ENCODE data around the gene NR5A1. TPM values are rescaled to one million over a fixed set of nuclear protein-coding genes. Genes with fewer than 3 reads are reported as not detected.

The NR5A1 gene
- total and polyA plus RNA-seq, 2 experiments from 2014 or later = 0.21 TPM; not detected in 1

DNA sequence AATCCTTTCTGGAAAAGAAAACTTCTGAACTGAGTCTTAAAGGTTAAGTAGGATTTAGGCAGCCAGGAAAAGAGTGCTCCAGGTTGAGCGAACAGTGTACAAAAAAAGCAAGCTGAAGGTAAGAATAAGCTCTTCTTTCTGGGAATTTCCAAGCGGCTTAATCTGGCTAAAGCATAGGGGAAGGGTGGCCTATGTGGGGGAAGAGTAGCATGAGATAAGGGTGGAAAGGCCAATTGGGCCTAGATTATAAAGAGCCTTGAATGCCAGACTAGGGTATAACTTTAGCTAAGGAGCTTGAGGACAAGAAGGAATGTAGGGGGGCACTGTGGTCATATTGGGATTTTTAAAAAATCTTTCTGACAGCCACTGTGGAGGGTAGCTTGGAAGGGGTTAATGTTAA lies 37.3 kb upstream of the NR5A1 start:
- no peak overlapping the region for H3K4me3 Mint-ChIP-seq
- peaks cover 3% of the 10 kb centered on the region for H3K27me3 Mint-ChIP-seq (ENCODE audit: insufficient read depth, low read depth, poor library complexity)
- H3K9me3 Mint-ChIP-seq = no peaks in the 10 kb centered on the region
- Histone ChIP-seq H3K36me3 (ENCODE audit: insufficient read depth) (no peaks in the 10 kb centered on the region), H3F3A (replicated peaks; ENCODE audit: low read depth) (no peaks in the 10 kb centered on the region), H3K27me3 (ENCODE audit: insufficient read depth) (no peaks in the 10 kb centered on the region), H3K4me3 (no peak overlapping the region), H3K4me2 (no peak overlapping the region), H2AFZ (no peak overlapping the region), H3K4me1 (ENCODE audit: insufficient read depth) (peaks cover 14% of the 10 kb centered on the region; the same call in 1 of the 2 replicates), H3K27ac (ENCODE audit: low read depth) (no peak overlapping the region), H3K79me2 (replicated peaks; ENCODE audit: insufficient read depth) (no peaks in the 10 kb centered on the region), H3K9me2 (ENCODE audit: insufficient read depth) (no peaks in the 10 kb centered on the region), H4K20me1 (replicated peaks; ENCODE audit: insufficient read depth) (0 out of 2 replicates have a peak, but pooled peaks cover 3% of the 10 kb centered on the region)
- peaks cover 26% of the 10 kb centered on the region for H3K4me1 Mint-ChIP-seq
- ATAC-seq (no peak), DNase-seq (ENCODE audit: low spot score) (no peak)
- TF ChIP-seq, protein P1, sequence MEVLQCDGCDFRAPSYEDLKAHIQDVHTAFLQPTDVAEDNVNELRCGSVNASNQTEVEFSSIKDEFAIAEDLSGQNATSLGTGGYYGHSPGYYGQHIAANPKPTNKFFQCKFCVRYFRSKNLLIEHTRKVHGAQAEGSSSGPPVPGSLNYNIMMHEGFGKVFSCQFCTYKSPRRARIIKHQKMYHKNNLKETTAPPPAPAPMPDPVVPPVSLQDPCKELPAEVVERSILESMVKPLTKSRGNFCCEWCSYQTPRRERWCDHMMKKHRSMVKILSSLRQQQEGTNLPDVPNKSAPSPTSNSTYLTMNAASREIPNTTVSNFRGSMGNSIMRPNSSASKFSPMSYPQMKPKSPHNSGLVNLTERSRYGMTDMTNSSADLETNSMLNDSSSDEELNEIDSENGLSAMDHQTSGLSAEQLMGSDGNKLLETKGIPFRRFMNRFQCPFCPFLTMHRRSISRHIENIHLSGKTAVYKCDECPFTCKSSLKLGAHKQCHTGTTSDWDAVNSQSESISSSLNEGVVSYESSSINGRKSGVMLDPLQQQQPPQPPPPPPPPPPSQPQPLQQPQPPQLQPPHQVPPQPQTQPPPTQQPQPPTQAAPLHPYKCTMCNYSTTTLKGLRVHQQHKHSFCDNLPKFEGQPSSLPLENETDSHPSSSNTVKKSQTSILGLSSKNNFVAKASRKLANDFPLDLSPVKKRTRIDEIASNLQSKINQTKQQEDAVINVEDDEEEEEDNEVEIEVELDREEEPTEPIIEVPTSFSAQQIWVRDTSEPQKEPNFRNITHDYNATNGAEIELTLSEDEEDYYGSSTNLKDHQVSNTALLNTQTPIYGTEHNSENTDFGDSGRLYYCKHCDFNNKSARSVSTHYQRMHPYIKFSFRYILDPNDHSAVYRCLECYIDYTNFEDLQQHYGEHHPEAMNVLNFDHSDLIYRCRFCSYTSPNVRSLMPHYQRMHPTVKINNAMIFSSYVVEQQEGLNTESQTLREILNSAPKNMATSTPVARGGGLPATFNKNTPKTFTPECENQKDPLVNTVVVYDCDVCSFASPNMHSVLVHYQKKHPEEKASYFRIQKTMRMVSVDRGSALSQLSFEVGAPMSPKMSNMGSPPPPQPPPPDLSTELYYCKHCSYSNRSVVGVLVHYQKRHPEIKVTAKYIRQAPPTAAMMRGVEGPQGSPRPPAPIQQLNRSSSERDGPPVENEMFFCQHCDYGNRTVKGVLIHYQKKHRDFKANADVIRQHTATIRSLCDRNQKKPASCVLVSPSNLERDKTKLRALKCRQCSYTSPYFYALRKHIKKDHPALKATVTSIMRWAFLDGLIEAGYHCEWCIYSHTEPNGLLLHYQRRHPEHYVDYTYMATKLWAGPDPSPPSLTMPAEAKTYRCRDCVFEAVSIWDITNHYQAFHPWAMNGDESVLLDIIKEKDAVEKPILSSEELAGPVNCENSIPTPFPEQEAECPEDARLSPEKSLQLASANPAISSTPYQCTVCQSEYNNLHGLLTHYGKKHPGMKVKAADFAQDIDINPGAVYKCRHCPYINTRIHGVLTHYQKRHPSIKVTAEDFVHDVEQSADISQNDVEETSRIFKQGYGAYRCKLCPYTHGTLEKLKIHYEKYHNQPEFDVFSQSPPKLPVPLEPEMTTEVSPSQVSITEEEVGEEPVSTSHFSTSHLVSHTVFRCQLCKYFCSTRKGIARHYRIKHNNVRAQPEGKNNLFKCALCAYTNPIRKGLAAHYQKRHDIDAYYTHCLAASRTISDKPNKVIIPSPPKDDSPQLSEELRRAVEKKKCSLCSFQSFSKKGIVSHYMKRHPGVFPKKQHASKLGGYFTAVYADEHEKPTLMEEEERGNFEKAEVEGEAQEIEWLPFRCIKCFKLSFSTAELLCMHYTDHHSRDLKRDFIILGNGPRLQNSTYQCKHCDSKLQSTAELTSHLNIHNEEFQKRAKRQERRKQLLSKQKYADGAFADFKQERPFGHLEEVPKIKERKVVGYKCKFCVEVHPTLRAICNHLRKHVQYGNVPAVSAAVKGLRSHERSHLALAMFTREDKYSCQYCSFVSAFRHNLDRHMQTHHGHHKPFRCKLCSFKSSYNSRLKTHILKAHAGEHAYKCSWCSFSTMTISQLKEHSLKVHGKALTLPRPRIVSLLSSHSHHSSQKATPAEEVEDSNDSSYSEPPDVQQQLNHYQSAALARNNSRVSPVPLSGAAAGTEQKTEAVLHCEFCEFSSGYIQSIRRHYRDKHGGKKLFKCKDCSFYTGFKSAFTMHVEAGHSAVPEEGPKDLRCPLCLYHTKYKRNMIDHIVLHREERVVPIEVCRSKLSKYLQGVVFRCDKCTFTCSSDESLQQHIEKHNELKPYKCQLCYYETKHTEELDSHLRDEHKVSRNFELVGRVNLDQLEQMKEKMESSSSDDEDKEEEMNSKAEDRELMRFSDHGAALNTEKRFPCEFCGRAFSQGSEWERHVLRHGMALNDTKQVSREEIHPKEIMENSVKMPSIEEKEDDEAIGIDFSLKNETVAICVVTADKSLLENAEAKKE (CRISPR knock-in tag; IDR thresholded peaks at IDR 0.05) = no peak
- TF ChIP-seq, protein P2, sequence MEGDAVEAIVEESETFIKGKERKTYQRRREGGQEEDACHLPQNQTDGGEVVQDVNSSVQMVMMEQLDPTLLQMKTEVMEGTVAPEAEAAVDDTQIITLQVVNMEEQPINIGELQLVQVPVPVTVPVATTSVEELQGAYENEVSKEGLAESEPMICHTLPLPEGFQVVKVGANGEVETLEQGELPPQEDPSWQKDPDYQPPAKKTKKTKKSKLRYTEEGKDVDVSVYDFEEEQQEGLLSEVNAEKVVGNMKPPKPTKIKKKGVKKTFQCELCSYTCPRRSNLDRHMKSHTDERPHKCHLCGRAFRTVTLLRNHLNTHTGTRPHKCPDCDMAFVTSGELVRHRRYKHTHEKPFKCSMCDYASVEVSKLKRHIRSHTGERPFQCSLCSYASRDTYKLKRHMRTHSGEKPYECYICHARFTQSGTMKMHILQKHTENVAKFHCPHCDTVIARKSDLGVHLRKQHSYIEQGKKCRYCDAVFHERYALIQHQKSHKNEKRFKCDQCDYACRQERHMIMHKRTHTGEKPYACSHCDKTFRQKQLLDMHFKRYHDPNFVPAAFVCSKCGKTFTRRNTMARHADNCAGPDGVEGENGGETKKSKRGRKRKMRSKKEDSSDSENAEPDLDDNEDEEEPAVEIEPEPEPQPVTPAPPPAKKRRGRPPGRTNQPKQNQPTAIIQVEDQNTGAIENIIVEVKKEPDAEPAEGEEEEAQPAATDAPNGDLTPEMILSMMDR (conservative IDR thresholded peaks at IDR 0.05; ENCODE audit: low read depth in 2 of 2) = no peak
- 0 out of 2 replicates have a peak overlapping the region, but pooled peaks have one; percentile 6 for H3K27ac Mint-ChIP-seq
- peaks cover 38% of the 10 kb centered on the region for H3K36me3 Mint-ChIP-seq (ENCODE audit: low read depth)

DNA sequence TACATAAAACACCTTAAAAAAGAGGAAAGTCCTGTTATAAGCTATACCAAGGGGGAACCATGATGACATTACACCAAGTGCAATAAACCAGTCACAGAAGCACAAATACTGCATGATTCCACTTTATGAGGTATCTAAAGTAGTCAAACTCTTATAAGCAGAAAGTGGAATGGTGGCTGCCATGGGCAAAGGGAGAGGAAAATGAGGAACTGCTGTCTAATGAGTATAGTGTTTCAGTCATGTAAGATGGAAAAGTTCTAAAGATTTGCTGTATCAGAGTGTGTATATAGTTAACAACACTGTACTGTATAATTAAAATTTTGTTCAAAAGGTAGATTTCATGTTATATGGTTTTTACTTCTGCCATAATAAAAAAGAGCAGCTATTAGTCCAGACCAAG lies 34.6 kb upstream of the NR5A1 start:
- Histone ChIP-seq H3K27me3 (ENCODE audit: insufficient read depth) (no peaks in the 10 kb centered on the region), H2AFZ (no peak overlapping the region), H3K79me2 (replicated peaks; ENCODE audit: insufficient read depth) (no peaks in the 10 kb centered on the region), H4K20me1 (replicated peaks; ENCODE audit: insufficient read depth) (no peaks in the 10 kb centered on the region), H3K27ac (ENCODE audit: low read depth) (no peak overlapping the region), H3K9me2 (ENCODE audit: insufficient read depth) (no peaks in the 10 kb centered on the region), H3K36me3 (ENCODE audit: insufficient read depth) (no peaks in the 10 kb centered on the region), H3F3A (replicated peaks; ENCODE audit: low read depth) (peaks cover 5% of the 10 kb centered on the region), H3K4me1 (ENCODE audit: insufficient read depth) (peaks cover 14% of the 10 kb centered on the region; the same call in 1 of the 2 replicates), H3K4me2 (no peak overlapping the region), H3K4me3 (no peak overlapping the region)
- peaks cover 5% of the 10 kb centered on the region for H3K27me3 Mint-ChIP-seq (ENCODE audit: insufficient read depth, low read depth, poor library complexity)
- H3K9me3 Mint-ChIP-seq = no peaks in the 10 kb centered on the region
- H3K4me1 Mint-ChIP-seq = peaks cover 16% of the 10 kb centered on the region
- H3K36me3 Mint-ChIP-seq (ENCODE audit: low read depth) = peaks cover 46% of the 10 kb centered on the region
- no peak for DNase-seq (ENCODE audit: low spot score)
- H3K27ac Mint-ChIP-seq = no peak overlapping the region
- no peak overlapping the region for H3K4me3 Mint-ChIP-seq
- ATAC-seq = no peak
- TF ChIP-seq ZNF331 (CRISPR knock-in tag; IDR thresholded peaks at IDR 0.05; ENCODE audit: low read depth) (no peak), STAT1 (IDR thresholded peaks at IDR 0.05; ENCODE audit: unreplicated experiment) (no peak), POLR2AphosphoS5 (IDR thresholded peaks at IDR 0.05; ENCODE audit: low read depth) (no peak), NANOG (IDR thresholded peaks at IDR 0.05; ENCODE audit: borderline replicate concordance) (no peak), CREB1 (CRISPR knock-in tag; IDR thresholded peaks at IDR 0.05; ENCODE audit: low read depth) (no peak)
- TF ChIP-seq, protein P2 (conservative IDR thresholded peaks at IDR 0.05; ENCODE audit: low read depth in 2 of 2) = no peak
- TF ChIP-seq, protein P3, sequence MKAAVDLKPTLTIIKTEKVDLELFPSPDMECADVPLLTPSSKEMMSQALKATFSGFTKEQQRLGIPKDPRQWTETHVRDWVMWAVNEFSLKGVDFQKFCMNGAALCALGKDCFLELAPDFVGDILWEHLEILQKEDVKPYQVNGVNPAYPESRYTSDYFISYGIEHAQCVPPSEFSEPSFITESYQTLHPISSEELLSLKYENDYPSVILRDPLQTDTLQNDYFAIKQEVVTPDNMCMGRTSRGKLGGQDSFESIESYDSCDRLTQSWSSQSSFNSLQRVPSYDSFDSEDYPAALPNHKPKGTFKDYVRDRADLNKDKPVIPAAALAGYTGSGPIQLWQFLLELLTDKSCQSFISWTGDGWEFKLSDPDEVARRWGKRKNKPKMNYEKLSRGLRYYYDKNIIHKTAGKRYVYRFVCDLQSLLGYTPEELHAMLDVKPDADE (IDR thresholded peaks at IDR 0.05) = no peak

All from GM23338 (cell line).